ENCODE results near the gene PATL2. TPM values are rescaled to one million over a fixed set of nuclear protein-coding genes. Genes with fewer than 3 reads are reported as not detected.
"Not testable (repeated sequence)": the region's sequence is repeated elsewhere in the genome, so short reads cannot be mapped to it uniquely, and the experiment has no call there.

The PATL2 gene
- 1 to 10 TPM in 4 of 5 donors, not detected in 1; 1.3 to 5.8 (median 4.2) TPM for total RNA-seq
- 1 to 10 TPM in 2 of 3 donors, under 1 TPM in 1; 0.92 to 2.3 (median 1.1) TPM for polyA plus RNA-seq
- long read RNA-seq, donor 1, partial matches to known transcripts, result 863 of 912 reads
- long read RNA-seq, donor 1, other reads (novel, unspliced or antisense), result 47 of 912 reads
- long read RNA-seq, donor 2, partial matches to known transcripts, result 1,258 of 1,333 reads
- long read RNA-seq, donor 2, other reads (novel, unspliced or antisense), result 75 of 1,333 reads
- long read RNA-seq, donor 3, result 0 reads
- long read RNA-seq, donor 4, result 0 reads
- long read RNA-seq, donor 5, partial matches to known transcripts, result 964 of 1,016 reads
- long read RNA-seq, donor 5, other reads (novel, unspliced or antisense), result 52 of 1,016 reads
- long read RNA-seq, donor 6, partial matches to known transcripts, result 2,734 of 2,917 reads
- long read RNA-seq, donor 6, other reads (novel, unspliced or antisense), result 181 of 2,917 reads
- long read RNA-seq, donor 7, partial matches to known transcripts, result 1,755 of 1,876 reads
- long read RNA-seq, donor 7, other reads (novel, unspliced or antisense), result 121 of 1,876 reads
- long read RNA-seq, donor 8, partial matches to known transcripts, result 850 of 902 reads
- long read RNA-seq, donor 8, other reads (novel, unspliced or antisense), result 52 of 902 reads
- long read RNA-seq, donor 9, result 0 reads
- long read RNA-seq, donor 10, partial matches to known transcripts, result 1,172 of 1,225 reads
- long read RNA-seq, donor 10, other reads (novel, unspliced or antisense), result 53 of 1,225 reads

GRCh38 chr15:44711096-44711742 lies at the start of gene PATL2, which contains the start of gene B2M:
Gene PATL2, minus strand, starts transcription at chr15:44711323. Its CDS starts 34,833 bp downstream, at chr15:44676490.
Gene B2M, plus strand, starts transcription at chr15:44711517. Its CDS starts 30 bp downstream, at chr15:44711547.
- peaks cover 10 to 54% (median 32%) of the 10 kb centered on the region in 4 donors for H3K4me1 ChIP-seq
- DNase-seq, result peak; percentile 97 to 98
- intact Hi-C loops (cut with DNase I; ENCODE audit: low total_unique reads), result no loop called here

GRCh38 chr15:44753345-44753744 lies 42.2 kb upstream of the PATL2 start:
- no peaks in the 10 kb centered on the region for H3K36me3 ChIP-seq
- DNase-seq, result no peak
- intact Hi-C loops (cut with DNase I; ENCODE audit: low total_unique reads), result no loop called here
- H3K4me1 ChIP-seq, result no peaks in the 10 kb centered on the region
- no peak overlapping the region for H3K27ac ChIP-seq
- no peaks in the 10 kb centered on the region for H3K27me3 ChIP-seq
- no peak for TF ChIP-seq CTCF (IDR thresholded peaks at IDR 0.05)
- TF ChIP-seq POLR2AphosphoS5 (IDR thresholded peaks at IDR 0.05), result no peak
- TF ChIP-seq EP300 (IDR thresholded peaks at IDR 0.05), result no peak
- no peak for TF ChIP-seq POLR2A (IDR thresholded peaks at IDR 0.05)
- H3K4me3 ChIP-seq, result no peak overlapping the region
- 95 to 100% (median 97%) methylated on average over 1 of the region's 1 CpG for WGBS, 5 donors
- peaks cover 0 to 27% (median 7%) of the 10 kb centered on the region in 4 donors for H3K9me3 ChIP-seq

More at GRCh38 chr15:44711096-44711742, at the start of gene PATL2, which contains the start of gene B2M:
- Histone ChIP-seq H3K27me3 (no peaks in the 10 kb centered on the region), H3K4me3 (peak within 1 kb of the TSS; percentile 67 to 86 (median 75)), H3K9me3 (no peaks in the 10 kb centered on the region), H3K27ac (peak within 1 kb of the TSS; percentile 91 to 100 (median 99)), H3K36me3 (peaks cover 9 to 30% (median 17%) of the 10 kb centered on the region in 4 donors)
- WGBS, 5 donors, result 0 to 1% (median 0%) methylated on average over 37 of the region's 37 CpGs
- TF ChIP-seq EP300 (IDR thresholded peaks at IDR 0.05), result no peak
- TF ChIP-seq POLR2AphosphoS5 (IDR thresholded peaks at IDR 0.05), result peak; percentile 99 to 100 (median 100)
- no peak for TF ChIP-seq CTCF (IDR thresholded peaks at IDR 0.05)
- TF ChIP-seq POLR2A (IDR thresholded peaks at IDR 0.05), result peak in 2 of 4 donors; percentile 99 to 100

- H3K9me3 ChIP-seq; H3K36me3 ChIP-seq; DNase-seq; H3K27me3 ChIP-seq; intact Hi-C loops (cut with DNase I; ENCODE audit: low total_unique reads); H3K27ac ChIP-seq; H3K4me1 ChIP-seq; H3K4me3 ChIP-seq: not testable (repeated sequence)
- WGBS, 5 donors, result 79 to 100% (median 94%) methylated on average over 1 to 2 of the region's 2 CpGs
These were observed 32.3 kb upstream of the PATL2 start for GRCh38 chr15:44743454-44743853.

- peaks cover 0 to 22% (median 1%) of the 10 kb centered on the region in 4 donors for H3K4me1 ChIP-seq
- H3K4me3 ChIP-seq, DNase-seq, H3K27me3 ChIP-seq, H3K36me3 ChIP-seq, H3K27ac ChIP-seq, H3K9me3 ChIP-seq: not testable (repeated sequence)
- intact Hi-C loops (cut with DNase I; ENCODE audit: low total_unique reads), result loop anchor here (5.0 kb wide), 1 partner anchor 67 kb away; no protein-coding TSS in a partner anchor
- 75 to 87% (median 82%) methylated on average over 17 to 19 of the region's 24 CpGs for WGBS, 5 donors
These were observed 28.2 kb upstream of the PATL2 start for GRCh38 chr15:44739222-44739847.
